Measurements from ENCODE around the gene RBM17.
A peak's percentile ranks its signal among the peaks of the same experiment; 100 is the strongest.

Gene RBM17

GRCh38 chr10:6074489-6075301 is 14.1 kb upstream of the RBM17 start:
- no peak overlapping the region for H3K18ac ChIP-seq (ENCODE audit: low read length)
- no peak overlapping the region for H3K4me3 ChIP-seq (ENCODE audit: low read length in 2 of 2)
- H3K36me3 ChIP-seq (replicated peaks in 1 of 2; ENCODE audit: control insufficient read depth in 2 of 2, insufficient read depth in 2 of 2, low read length in 2 of 2): no peaks in the 10 kb centered on the region
- no peak overlapping the region for H3K4ac ChIP-seq (ENCODE audit: low read length)
- no peak overlapping the region for H3K27ac ChIP-seq (replicated peaks; ENCODE audit: low read length)
- H4K91ac ChIP-seq (ENCODE audit: low read depth, low read length, poor library complexity): no peak overlapping the region
- peaks cover 0 to 9% (median 0%) of the 10 kb centered on the region in 3 experiments for H3K27me3 ChIP-seq (ENCODE audit: control insufficient read depth in 3 of 3, insufficient read depth in 3 of 3, low read depth in 1 of 3, low read length in 3 of 3)
- H2AFZ ChIP-seq (ENCODE audit: low read length): no peak overlapping the region
- no peak overlapping the region for H2BK15ac ChIP-seq (ENCODE audit: low read length)
- H2BK12ac ChIP-seq (ENCODE audit: low read length): no peak overlapping the region
- H3K4me1 ChIP-seq (ENCODE audit: control insufficient read depth in 2 of 2, insufficient read depth in 1 of 2, low read depth in 1 of 2, low read length in 2 of 2): no peaks in the 10 kb centered on the region
- no CpG with 5 or more reads among the region's 17 CpGs for WGBS, 2 donors (ENCODE audit: extremely low coverage in 2 of 2, insufficient read length in 2 of 2, insufficient replicate concordance in 1 of 2)
- H3K23ac ChIP-seq (ENCODE audit: low read depth, low read length, poor library complexity): no peak overlapping the region
- no peak overlapping the region for H2BK5ac ChIP-seq (ENCODE audit: low read length)
- no peak overlapping the region for H3K9ac ChIP-seq (ENCODE audit: low read depth, low read length, poor library complexity)
- no peaks in the 10 kb centered on the region for H3K9me3 ChIP-seq (replicated peaks in 1 of 2; ENCODE audit: control insufficient read depth in 2 of 2, insufficient read depth in 1 of 2, low read depth in 1 of 2, low read length in 2 of 2)
- no peak overlapping the region for H3K14ac ChIP-seq (ENCODE audit: low read length)
- no peak overlapping the region for H3K4me2 ChIP-seq (ENCODE audit: insufficient read depth, low read length, poor library complexity, severe bottlenecking)
- no peak for DNase-seq (ENCODE audit: low spot score)
- no peak overlapping the region for H2AK5ac ChIP-seq (ENCODE audit: low read depth, low read length)
- no peaks in the 10 kb centered on the region for H3K79me1 ChIP-seq (ENCODE audit: low read depth, low read length)
- no peak overlapping the region for H2BK120ac ChIP-seq (ENCODE audit: low read depth, low read length)
- no peak overlapping the region for H4K8ac ChIP-seq (ENCODE audit: low read depth, low read length)

GRCh38 chr10:6077071-6077675 is 11.7 kb upstream of the RBM17 start:
- H3K79me1 ChIP-seq (ENCODE audit: low read depth, low read length): no peaks in the 10 kb centered on the region
- no peak overlapping the region for H3K27ac ChIP-seq (replicated peaks; ENCODE audit: low read length)
- H3K36me3 ChIP-seq (replicated peaks in 1 of 2; ENCODE audit: control insufficient read depth in 2 of 2, insufficient read depth in 2 of 2, low read length in 2 of 2): no peaks in the 10 kb centered on the region
- no peak overlapping the region for H3K4me2 ChIP-seq (ENCODE audit: insufficient read depth, low read length, poor library complexity, severe bottlenecking)
- WGBS, 2 donors (ENCODE audit: extremely low coverage in 2 of 2, insufficient read length in 2 of 2, insufficient replicate concordance in 1 of 2): no CpG with 5 or more reads among the region's 12 CpGs
- peaks cover 0 to 5% (median 0%) of the 10 kb centered on the region in 3 experiments for H3K27me3 ChIP-seq (ENCODE audit: control insufficient read depth in 3 of 3, insufficient read depth in 3 of 3, low read depth in 1 of 3, low read length in 3 of 3)
- no peak overlapping the region for H4K91ac ChIP-seq (ENCODE audit: low read depth, low read length, poor library complexity)
- no peak overlapping the region for H3K18ac ChIP-seq (ENCODE audit: low read length)
- no peak for DNase-seq (ENCODE audit: low spot score)
- no peak overlapping the region for H3K9ac ChIP-seq (ENCODE audit: low read depth, low read length, poor library complexity)
- no peak overlapping the region for H2BK12ac ChIP-seq (ENCODE audit: low read length)
- no peak overlapping the region for H3K4ac ChIP-seq (ENCODE audit: low read length)
- H2BK5ac ChIP-seq (ENCODE audit: low read length): no peak overlapping the region
- H2AFZ ChIP-seq (ENCODE audit: low read length): no peak overlapping the region
- H2AK5ac ChIP-seq (ENCODE audit: low read depth, low read length): no peak overlapping the region
- no peak overlapping the region for H2BK15ac ChIP-seq (ENCODE audit: low read length)
- peak overlapping the region; percentile 22 for H3K23ac ChIP-seq (ENCODE audit: low read depth, low read length, poor library complexity)
- H3K4me3 ChIP-seq (ENCODE audit: low read length in 2 of 2): no peak overlapping the region
- no peaks in the 10 kb centered on the region for H3K4me1 ChIP-seq (ENCODE audit: control insufficient read depth in 2 of 2, insufficient read depth in 1 of 2, low read depth in 1 of 2, low read length in 2 of 2)
- no peak overlapping the region for H3K14ac ChIP-seq (ENCODE audit: low read length)
- no peak overlapping the region for H2BK120ac ChIP-seq (ENCODE audit: low read depth, low read length)
- H4K8ac ChIP-seq (ENCODE audit: low read depth, low read length): no peak overlapping the region
- no peaks in the 10 kb centered on the region for H3K9me3 ChIP-seq (replicated peaks in 1 of 2; ENCODE audit: control insufficient read depth in 2 of 2, insufficient read depth in 1 of 2, low read depth in 1 of 2, low read length in 2 of 2)

GRCh38 chr10:6079044-6079443 is 9.8 kb upstream of the RBM17 start:
- Histone ChIP-seq H2BK120ac (ENCODE audit: low read depth, low read length) (no peak overlapping the region), H2BK5ac (ENCODE audit: low read length) (no peak overlapping the region), H3K4me3 (ENCODE audit: low read length in 2 of 2) (no peak overlapping the region), H3K4me2 (ENCODE audit: insufficient read depth, low read length, poor library complexity, severe bottlenecking) (no peak overlapping the region), H2BK12ac (ENCODE audit: low read length) (no peak overlapping the region), H3K4me1 (ENCODE audit: control insufficient read depth in 2 of 2, insufficient read depth in 1 of 2, low read depth in 1 of 2, low read length in 2 of 2) (no peaks in the 10 kb centered on the region), H2BK15ac (ENCODE audit: low read length) (no peak overlapping the region), H3K4ac (ENCODE audit: low read length) (no peak overlapping the region), H3K27me3 (ENCODE audit: control insufficient read depth in 3 of 3, insufficient read depth in 3 of 3, low read depth in 1 of 3, low read length in 3 of 3) (peaks cover 0 to 20% (median 0%) of the 10 kb centered on the region in 3 experiments), H3K27ac (replicated peaks; ENCODE audit: low read length) (no peak overlapping the region), H3K36me3 (replicated peaks in 1 of 2; ENCODE audit: control insufficient read depth in 2 of 2, insufficient read depth in 2 of 2, low read length in 2 of 2) (no peaks in the 10 kb centered on the region), H3K9ac (ENCODE audit: low read depth, low read length, poor library complexity) (no peak overlapping the region), H4K8ac (ENCODE audit: low read depth, low read length) (no peak overlapping the region), H3K14ac (ENCODE audit: low read length) (no peak overlapping the region), H2AK5ac (ENCODE audit: low read depth, low read length) (no peak overlapping the region), H2AFZ (ENCODE audit: low read length) (no peak overlapping the region), H3K79me1 (ENCODE audit: low read depth, low read length) (no peaks in the 10 kb centered on the region), H4K91ac (ENCODE audit: low read depth, low read length, poor library complexity) (no peak overlapping the region), H3K23ac (ENCODE audit: low read depth, low read length, poor library complexity) (no peak overlapping the region), H3K18ac (ENCODE audit: low read length) (no peak overlapping the region), H3K9me3 (replicated peaks in 1 of 2; ENCODE audit: control insufficient read depth in 2 of 2, insufficient read depth in 1 of 2, low read depth in 1 of 2, low read length in 2 of 2) (no peaks in the 10 kb centered on the region)
- WGBS, 2 donors (ENCODE audit: extremely low coverage in 2 of 2, insufficient read length in 2 of 2, insufficient replicate concordance in 1 of 2): no CpG with 5 or more reads among the region's 4 CpGs
- DNase-seq (ENCODE audit: low spot score): no peak

- peaks cover 0 to 19% (median 0%) of the 10 kb centered on the region in 3 experiments for H3K27me3 ChIP-seq (ENCODE audit: control insufficient read depth in 3 of 3, insufficient read depth in 3 of 3, low read depth in 1 of 3, low read length in 3 of 3)
- H3K9me3 ChIP-seq (replicated peaks in 1 of 2; ENCODE audit: control insufficient read depth in 2 of 2, insufficient read depth in 1 of 2, low read depth in 1 of 2, low read length in 2 of 2): no peaks in the 10 kb centered on the region
- no peak overlapping the region for H4K8ac ChIP-seq (ENCODE audit: low read depth, low read length)
- no peak overlapping the region for H3K27ac ChIP-seq (replicated peaks; ENCODE audit: low read length)
- no peak overlapping the region for H2AK5ac ChIP-seq (ENCODE audit: low read depth, low read length)
- H3K4me2 ChIP-seq (ENCODE audit: insufficient read depth, low read length, poor library complexity, severe bottlenecking): no peak overlapping the region
- no peak overlapping the region for H2BK120ac ChIP-seq (ENCODE audit: low read depth, low read length)
- no peak overlapping the region for H3K23ac ChIP-seq (ENCODE audit: low read depth, low read length, poor library complexity)
- H2BK12ac ChIP-seq (ENCODE audit: low read length): no peak overlapping the region
- H4K91ac ChIP-seq (ENCODE audit: low read depth, low read length, poor library complexity): no peak overlapping the region
- H3K18ac ChIP-seq (ENCODE audit: low read length): no peak overlapping the region
- H2BK5ac ChIP-seq (ENCODE audit: low read length): no peak overlapping the region
- no peak overlapping the region for H3K9ac ChIP-seq (ENCODE audit: low read depth, low read length, poor library complexity)
- H3K4me3 ChIP-seq (ENCODE audit: low read length in 2 of 2): no peak overlapping the region
- WGBS, 2 donors (ENCODE audit: extremely low coverage in 2 of 2, insufficient read length in 2 of 2, insufficient replicate concordance in 1 of 2): no CpG with 5 or more reads among the region's 4 CpGs
- H3K4ac ChIP-seq (ENCODE audit: low read length): no peak overlapping the region
- H2AFZ ChIP-seq (ENCODE audit: low read length): no peak overlapping the region
- no peaks in the 10 kb centered on the region for H3K36me3 ChIP-seq (replicated peaks in 1 of 2; ENCODE audit: control insufficient read depth in 2 of 2, insufficient read depth in 2 of 2, low read length in 2 of 2)
- no peak for DNase-seq (ENCODE audit: low spot score)
- no peak overlapping the region for H2BK15ac ChIP-seq (ENCODE audit: low read length)
- no peak overlapping the region for H3K14ac ChIP-seq (ENCODE audit: low read length)
- H3K4me1 ChIP-seq (ENCODE audit: control insufficient read depth in 2 of 2, insufficient read depth in 1 of 2, low read depth in 1 of 2, low read length in 2 of 2): no peaks in the 10 kb centered on the region
- H3K79me1 ChIP-seq (ENCODE audit: low read depth, low read length): no peaks in the 10 kb centered on the region
These were observed 8.3 kb upstream of the RBM17 start for GRCh38 chr10:6080417-6080973.

All from neuronal stem cell (in vitro differentiated cells).